ENCODE measurements around the gene SNRNP27. TPM values are rescaled to one million over a fixed set of nuclear protein-coding genes. Genes with fewer than 3 reads are reported as not detected.
"Not testable (repeated sequence)": the region's sequence is repeated elsewhere in the genome, so short reads cannot be mapped to it uniquely, and the experiment has no call there.

Gene SNRNP27
- total RNA-seq, 1 donor from 2014 or later: 31.8 TPM

GRCh38 chr2:69945941-69946340 is 52.2 kb downstream of the SNRNP27 start:
- Histone ChIP-seq H3K36me3 (ENCODE audit: control insufficient read depth in 3 of 3, insufficient read depth in 3 of 3, low read length in 3 of 3) (peaks cover 7 to 10% (median 8%) of the 10 kb centered on the region in 3 donors), H3K9me3 (ENCODE audit: control insufficient read depth in 3 of 3, low read length in 3 of 3) (no peaks in the 10 kb centered on the region), H3K27me3 (ENCODE audit: control insufficient read depth in 3 of 3, insufficient read depth in 3 of 3, low read length in 3 of 3) (peaks cover 0 to 5% (median 4%) of the 10 kb centered on the region in 3 donors), H3K27ac (ENCODE audit: low read depth, low read length) (no peak overlapping the region), H3K4me1 (ENCODE audit: control insufficient read depth in 3 of 3, insufficient read depth in 3 of 3, low read length in 3 of 3) (peaks cover 0 to 3% (median 2%) of the 10 kb centered on the region in 3 donors), H3K4me3 (ENCODE audit: low read length in 3 of 3) (no peak overlapping the region), H3K9ac (ENCODE audit: low read depth in 1 of 3, low read length in 3 of 3) (no peak overlapping the region)

GRCh38 chr2:69946351-69947324 is 52.9 kb downstream of the SNRNP27 start:
- Histone ChIP-seq H3K9ac (ENCODE audit: low read depth in 1 of 3, low read length in 3 of 3) (no peak overlapping the region), H3K27me3 (ENCODE audit: control insufficient read depth in 3 of 3, insufficient read depth in 3 of 3, low read length in 3 of 3) (peaks cover 0 to 5% (median 4%) of the 10 kb centered on the region in 3 donors), H3K4me1 (ENCODE audit: control insufficient read depth in 3 of 3, insufficient read depth in 3 of 3, low read length in 3 of 3) (peaks cover 0 to 3% (median 2%) of the 10 kb centered on the region in 3 donors), H3K9me3 (ENCODE audit: control insufficient read depth in 3 of 3, low read length in 3 of 3) (no peaks in the 10 kb centered on the region), H3K4me3 (ENCODE audit: low read length in 3 of 3) (no peak overlapping the region), H3K36me3 (ENCODE audit: control insufficient read depth in 3 of 3, insufficient read depth in 3 of 3, low read length in 3 of 3) (peaks cover 7 to 8% (median 8%) of the 10 kb centered on the region in 3 donors), H3K27ac (ENCODE audit: low read depth, low read length) (no peak overlapping the region)

- H3K36me3 ChIP-seq (ENCODE audit: control insufficient read depth in 3 of 3, insufficient read depth in 3 of 3, low read length in 3 of 3): peaks cover 7 to 8% (median 7%) of the 10 kb centered on the region in 3 donors
- no peak overlapping the region for H3K9ac ChIP-seq (ENCODE audit: low read depth in 1 of 3, low read length in 3 of 3)
- H3K9me3 ChIP-seq (ENCODE audit: control insufficient read depth in 3 of 3, low read length in 3 of 3): no peaks in the 10 kb centered on the region
- H3K4me3 ChIP-seq (ENCODE audit: low read length in 3 of 3): no peak overlapping the region
- H3K4me1 ChIP-seq (ENCODE audit: control insufficient read depth in 3 of 3, insufficient read depth in 3 of 3, low read length in 3 of 3): peaks cover 0 to 3% (median 2%) of the 10 kb centered on the region in 3 donors
- no peak overlapping the region for H3K27ac ChIP-seq (ENCODE audit: low read depth, low read length)
- H3K27me3 ChIP-seq (ENCODE audit: control insufficient read depth in 3 of 3, insufficient read depth in 3 of 3, low read length in 3 of 3): peaks cover 0 to 5% (median 4%) of the 10 kb centered on the region in 3 donors
Observed at GRCh38 chr2:69947325-69947931, 53.7 kb downstream of the SNRNP27 start.

GRCh38 chr2:69948032-69948962 is 54.5 kb downstream of the SNRNP27 start:
- Histone ChIP-seq H3K27ac (ENCODE audit: low read depth, low read length) (no peak overlapping the region), H3K4me3 (ENCODE audit: low read length in 3 of 3) (no peak overlapping the region), H3K36me3 (ENCODE audit: control insufficient read depth in 3 of 3, insufficient read depth in 3 of 3, low read length in 3 of 3) (peaks cover 3% of the 10 kb centered on the region in 3 donors), H3K9ac (ENCODE audit: low read depth in 1 of 3, low read length in 3 of 3) (no peak overlapping the region), H3K4me1 (ENCODE audit: control insufficient read depth in 3 of 3, insufficient read depth in 3 of 3, low read length in 3 of 3) (peaks cover 0 to 3% (median 2%) of the 10 kb centered on the region in 3 donors), H3K27me3 (ENCODE audit: control insufficient read depth in 3 of 3, insufficient read depth in 3 of 3, low read length in 3 of 3) (peaks cover 0 to 5% (median 4%) of the 10 kb centered on the region in 3 donors), H3K9me3 (ENCODE audit: control insufficient read depth in 3 of 3, low read length in 3 of 3) (no peaks in the 10 kb centered on the region)

GRCh38 chr2:69948963-69949645 is 55.3 kb downstream of the SNRNP27 start:
- no peaks in the 10 kb centered on the region for H3K36me3 ChIP-seq (ENCODE audit: control insufficient read depth in 3 of 3, insufficient read depth in 3 of 3, low read length in 3 of 3)
- no peaks in the 10 kb centered on the region for H3K9me3 ChIP-seq (ENCODE audit: control insufficient read depth in 3 of 3, low read length in 3 of 3)
- H3K9ac ChIP-seq (ENCODE audit: low read depth in 1 of 3, low read length in 3 of 3): no peak overlapping the region
- peaks cover 0 to 5% (median 4%) of the 10 kb centered on the region in 3 donors for H3K27me3 ChIP-seq (ENCODE audit: control insufficient read depth in 3 of 3, insufficient read depth in 3 of 3, low read length in 3 of 3)
- no peak overlapping the region for H3K4me3 ChIP-seq (ENCODE audit: low read length in 3 of 3)
- H3K27ac ChIP-seq (ENCODE audit: low read depth, low read length): no peak overlapping the region
- H3K4me1 ChIP-seq (ENCODE audit: control insufficient read depth in 3 of 3, insufficient read depth in 3 of 3, low read length in 3 of 3): peaks cover 0 to 3% (median 2%) of the 10 kb centered on the region in 3 donors

- Histone ChIP-seq H3K9ac (ENCODE audit: low read depth in 1 of 3, low read length in 3 of 3) (no peak overlapping the region), H3K9me3 (ENCODE audit: control insufficient read depth in 3 of 3, low read length in 3 of 3) (no peaks in the 10 kb centered on the region), H3K27me3 (ENCODE audit: control insufficient read depth in 3 of 3, insufficient read depth in 3 of 3, low read length in 3 of 3) (peaks cover 0 to 5% (median 4%) of the 10 kb centered on the region in 3 donors), H3K27ac (ENCODE audit: low read depth, low read length) (no peak overlapping the region), H3K4me1 (ENCODE audit: control insufficient read depth in 3 of 3, insufficient read depth in 3 of 3, low read length in 3 of 3) (peaks cover 0 to 3% (median 2%) of the 10 kb centered on the region in 3 donors), H3K4me3 (ENCODE audit: low read length in 3 of 3) (no peak overlapping the region), H3K36me3 (ENCODE audit: control insufficient read depth in 3 of 3, insufficient read depth in 3 of 3, low read length in 3 of 3) (no peaks in the 10 kb centered on the region)
Observed at GRCh38 chr2:69950241-69950640, 56.5 kb downstream of the SNRNP27 start.

- not testable (repeated sequence) for H3K27ac ChIP-seq (ENCODE audit: low read depth, low read length); H3K4me1 ChIP-seq (ENCODE audit: control insufficient read depth in 3 of 3, insufficient read depth in 3 of 3, low read length in 3 of 3); H3K4me3 ChIP-seq (ENCODE audit: low read length in 3 of 3); H3K9ac ChIP-seq (ENCODE audit: low read depth in 1 of 3, low read length in 3 of 3); H3K27me3 ChIP-seq (ENCODE audit: control insufficient read depth in 3 of 3, insufficient read depth in 3 of 3, low read length in 3 of 3); H3K36me3 ChIP-seq (ENCODE audit: control insufficient read depth in 3 of 3, insufficient read depth in 3 of 3, low read length in 3 of 3); H3K9me3 ChIP-seq (ENCODE audit: control insufficient read depth in 3 of 3, low read length in 3 of 3)
Observed at GRCh38 chr2:69950671-69951070, 56.9 kb downstream of the SNRNP27 start.

- no peaks in the 10 kb centered on the region for H3K9me3 ChIP-seq (ENCODE audit: control insufficient read depth in 3 of 3, low read length in 3 of 3)
- no peaks in the 10 kb centered on the region for H3K36me3 ChIP-seq (ENCODE audit: control insufficient read depth in 3 of 3, insufficient read depth in 3 of 3, low read length in 3 of 3)
- no peak overlapping the region for H3K27ac ChIP-seq (ENCODE audit: low read depth, low read length)
Observed at GRCh38 chr2:69952336-69953115, 58.8 kb downstream of the SNRNP27 start.

More at GRCh38 chr2:69952336-69953115, 58.8 kb downstream of the SNRNP27 start:
- Histone ChIP-seq H3K9ac (ENCODE audit: low read depth in 1 of 3, low read length in 3 of 3) (no peak overlapping the region), H3K4me1 (ENCODE audit: control insufficient read depth in 3 of 3, insufficient read depth in 3 of 3, low read length in 3 of 3) (peaks cover 0 to 2% (median 0%) of the 10 kb centered on the region in 3 donors), H3K27me3 (ENCODE audit: control insufficient read depth in 3 of 3, insufficient read depth in 3 of 3, low read length in 3 of 3) (peaks cover 0 to 5% (median 4%) of the 10 kb centered on the region in 3 donors), H3K4me3 (ENCODE audit: low read length in 3 of 3) (no peak overlapping the region)

All from skeletal muscle tissue (tissue), 4 donors.